GM12875 (cell line): ENCODE measurements around the gene IGF2BP1.

Source experiments
- H3K4me3 ChIP-seq: one replicate; pipeline ENCODE4 v1.5.1; 2011; ENCODE audit warnings: low read depth, low read length, control low read depth
- TF ChIP-seq, protein P1 (sequence below): IDR thresholded peaks from 2 replicates; pipeline ENCODE4 v1.5.1; 2011; ENCODE audit warnings: low read depth, mild to moderate bottlenecking, control low read depth, inconsistent platforms, low read length, moderate library complexity, borderline replicate concordance; ENCODE audit not compliant: insufficient read depth

The IGF2BP1 gene

DNA sequence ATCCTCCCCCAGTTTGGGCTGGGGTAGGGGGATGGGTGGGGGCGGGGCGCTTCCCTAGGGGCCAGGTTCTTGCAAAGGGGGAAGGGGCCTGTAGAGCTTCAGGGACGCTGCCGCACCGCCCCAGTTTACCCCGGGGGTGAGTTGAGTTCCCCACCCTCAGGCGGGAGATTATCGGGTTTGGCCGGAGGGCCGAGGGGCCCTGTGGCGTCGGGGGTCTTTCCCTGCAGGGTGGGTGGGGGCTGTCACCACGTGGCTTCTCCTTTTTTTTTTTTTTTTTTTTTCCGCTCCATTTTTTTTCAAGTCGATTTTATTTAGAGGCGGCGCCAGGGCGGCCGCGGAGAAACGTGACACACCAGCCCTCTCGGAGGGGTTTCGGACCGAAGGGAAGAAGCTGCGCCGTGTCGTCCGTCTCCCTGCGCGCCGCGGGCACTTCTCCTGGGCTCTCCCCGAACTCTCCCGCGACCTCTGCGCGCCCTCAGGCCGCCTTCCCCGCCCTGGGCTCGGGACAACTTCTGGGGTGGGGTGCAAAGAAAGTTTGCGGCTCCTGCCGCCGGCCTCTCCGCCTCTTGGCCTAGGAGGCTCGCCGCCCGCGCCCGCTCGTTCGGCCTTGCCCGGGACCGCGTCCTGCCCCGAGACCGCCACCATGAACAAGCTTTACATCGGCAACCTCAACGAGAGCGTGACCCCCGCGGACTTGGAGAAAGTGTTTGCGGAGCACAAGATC, at the start of gene IGF2BP1:
Gene IGF2BP1, plus strand, starts transcription at position 283 of the 724 bp plus-strand sequence. Its CDS starts 361 bp downstream, at position 644.
- TF ChIP-seq, protein P1, sequence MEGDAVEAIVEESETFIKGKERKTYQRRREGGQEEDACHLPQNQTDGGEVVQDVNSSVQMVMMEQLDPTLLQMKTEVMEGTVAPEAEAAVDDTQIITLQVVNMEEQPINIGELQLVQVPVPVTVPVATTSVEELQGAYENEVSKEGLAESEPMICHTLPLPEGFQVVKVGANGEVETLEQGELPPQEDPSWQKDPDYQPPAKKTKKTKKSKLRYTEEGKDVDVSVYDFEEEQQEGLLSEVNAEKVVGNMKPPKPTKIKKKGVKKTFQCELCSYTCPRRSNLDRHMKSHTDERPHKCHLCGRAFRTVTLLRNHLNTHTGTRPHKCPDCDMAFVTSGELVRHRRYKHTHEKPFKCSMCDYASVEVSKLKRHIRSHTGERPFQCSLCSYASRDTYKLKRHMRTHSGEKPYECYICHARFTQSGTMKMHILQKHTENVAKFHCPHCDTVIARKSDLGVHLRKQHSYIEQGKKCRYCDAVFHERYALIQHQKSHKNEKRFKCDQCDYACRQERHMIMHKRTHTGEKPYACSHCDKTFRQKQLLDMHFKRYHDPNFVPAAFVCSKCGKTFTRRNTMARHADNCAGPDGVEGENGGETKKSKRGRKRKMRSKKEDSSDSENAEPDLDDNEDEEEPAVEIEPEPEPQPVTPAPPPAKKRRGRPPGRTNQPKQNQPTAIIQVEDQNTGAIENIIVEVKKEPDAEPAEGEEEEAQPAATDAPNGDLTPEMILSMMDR = no peak
- H3K4me3 ChIP-seq = peak within 1 kb of the TSS; percentile 60

DNA sequence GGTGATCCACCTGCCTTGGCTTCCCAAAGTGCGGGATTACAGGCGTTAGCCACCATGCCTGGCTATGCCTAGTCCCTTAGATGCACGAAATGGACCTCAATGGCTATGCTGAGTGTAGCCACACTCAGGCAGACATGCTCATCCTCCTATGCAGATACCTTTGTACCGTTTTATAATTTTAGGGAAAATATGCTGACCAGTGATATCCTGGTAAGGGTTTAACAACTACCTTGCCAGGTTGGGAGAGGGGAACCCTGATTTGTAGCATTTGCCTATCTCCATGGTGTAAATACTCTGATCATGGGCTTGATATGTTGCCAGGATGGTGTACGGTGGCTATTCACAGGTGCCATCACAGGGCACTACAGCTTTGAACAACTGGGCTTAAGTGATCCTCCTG, 45.6 kb upstream of the IGF2BP1 start:
- TF ChIP-seq, protein P1 = no peak
- no peak overlapping the region for H3K4me3 ChIP-seq

DNA sequence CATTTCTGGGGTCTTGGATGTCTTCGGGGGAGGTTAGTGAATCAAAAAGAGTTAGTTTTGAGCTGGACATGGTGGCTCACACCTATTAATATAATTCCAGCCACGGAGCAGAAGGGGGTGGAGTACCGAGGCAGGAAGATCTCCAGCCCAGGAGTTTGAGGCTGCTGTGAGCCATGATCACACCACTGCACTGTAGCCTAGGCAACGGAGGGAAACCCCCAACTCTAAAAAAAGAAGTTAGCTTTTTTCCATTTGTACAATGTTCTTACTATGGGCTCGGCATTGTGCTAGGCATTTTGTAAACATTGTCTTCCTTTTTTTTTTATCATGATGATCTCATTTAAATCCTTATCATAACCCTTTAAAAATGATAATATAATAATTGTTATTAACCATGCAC, 44.3 kb upstream of the IGF2BP1 start:
- TF ChIP-seq, protein P1 = no peak
- H3K4me3 ChIP-seq = no peak overlapping the region

DNA sequence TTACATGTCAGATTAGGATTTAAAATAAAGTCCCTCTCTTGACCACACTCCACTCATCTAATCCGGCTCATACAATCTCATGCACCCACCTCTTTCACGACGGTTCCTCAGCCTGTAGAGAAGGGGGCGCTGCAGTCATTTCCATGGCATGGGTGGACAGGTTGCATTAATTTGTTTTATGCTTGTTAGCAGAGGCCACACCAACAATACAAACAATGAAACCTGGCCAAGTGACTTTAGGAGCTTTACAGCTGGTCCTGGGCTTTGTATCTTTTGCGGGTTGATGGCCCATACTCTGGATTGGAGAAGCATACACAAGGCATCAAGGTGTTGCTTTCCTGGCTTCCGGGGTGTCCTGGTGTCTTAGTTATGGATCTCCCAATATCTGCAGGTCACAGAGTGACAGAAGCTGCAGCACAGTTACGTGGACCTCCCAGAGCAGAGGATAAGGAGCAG, 42.9 kb upstream of the IGF2BP1 start:
- TF ChIP-seq, protein P1 = peak; percentile 37; the same call in 1 of the 2 replicates
- no peak overlapping the region for H3K4me3 ChIP-seq

DNA sequence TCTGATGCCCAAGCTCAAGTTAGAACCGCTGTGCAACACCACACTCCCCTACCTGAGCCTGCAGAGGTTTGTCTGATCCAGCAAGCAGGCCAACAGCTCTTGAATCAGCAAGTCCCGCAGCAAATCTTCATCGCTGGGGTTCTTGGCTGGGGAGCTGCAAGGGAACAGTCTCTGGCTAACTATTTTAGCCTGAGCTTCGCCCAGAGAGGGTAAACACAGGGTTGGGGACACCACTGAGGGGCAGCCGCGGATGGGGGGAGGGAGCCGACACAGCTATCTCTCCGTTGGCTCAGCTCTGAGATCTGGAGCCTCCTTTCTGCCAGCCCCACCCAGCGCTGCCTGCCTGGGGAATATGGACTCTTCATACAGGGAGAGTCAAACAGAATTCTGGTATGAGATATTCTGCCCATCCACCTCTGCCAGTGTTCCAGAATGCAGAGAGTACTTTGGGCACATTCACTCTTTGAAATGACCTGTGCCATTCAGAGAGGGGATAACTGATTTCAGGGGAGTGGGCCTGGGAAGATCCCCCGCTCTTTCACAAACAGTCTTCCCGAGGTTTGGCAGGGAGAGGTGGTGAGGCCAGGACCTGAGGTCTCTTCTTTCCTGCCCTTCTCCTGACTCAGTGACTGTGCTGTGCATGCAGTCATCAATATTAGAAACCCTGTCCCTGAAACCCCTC, 36.2 kb upstream of the IGF2BP1 start:
- no peak overlapping the region for H3K4me3 ChIP-seq
- TF ChIP-seq, protein P1 = no peak

DNA sequence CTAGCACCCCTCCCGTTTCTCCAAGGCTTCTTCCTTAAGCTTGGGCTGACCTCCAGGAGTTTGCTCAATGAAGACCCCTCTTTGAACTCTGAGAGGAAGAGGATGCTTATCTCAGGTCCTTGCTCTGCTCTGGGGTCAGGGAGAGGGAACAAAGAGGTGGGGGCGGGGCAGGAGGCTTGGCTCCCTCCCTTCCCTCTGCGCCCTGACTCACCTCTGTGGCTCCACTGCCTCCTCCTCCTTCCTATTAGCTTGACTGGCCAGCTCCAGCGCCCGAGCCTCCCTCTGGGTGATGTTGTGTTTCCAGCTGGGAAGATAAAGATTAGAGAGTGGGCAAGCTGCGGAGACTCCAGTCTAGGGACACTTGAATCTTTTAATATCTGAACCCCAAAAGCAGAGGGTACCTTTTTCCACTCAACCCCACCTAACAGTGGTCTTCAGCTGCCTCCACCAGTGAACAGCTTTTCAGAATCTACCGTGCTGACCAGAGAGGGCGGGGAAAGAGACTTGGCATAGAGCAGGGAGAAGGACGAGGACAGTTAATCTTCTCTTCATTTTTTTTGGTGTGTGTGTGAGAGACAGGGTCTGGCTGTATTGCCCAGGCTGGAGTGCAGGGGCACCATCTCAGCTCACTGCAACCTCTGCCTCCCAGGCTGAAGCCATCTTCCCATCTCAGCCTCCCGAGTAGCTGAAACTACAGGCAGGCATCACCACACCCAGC, 35.5 kb upstream of the IGF2BP1 start:
- TF ChIP-seq, protein P1 = no peak
- H3K4me3 ChIP-seq = no peak overlapping the region
